ENCODE data around the gene COL26A1. TPM values are rescaled to one million over a fixed set of nuclear protein-coding genes. Genes with fewer than 3 reads are reported as not detected.

Gene COL26A1
- total RNA-seq, 4 donors from 2014 or later = not detected

DNA sequence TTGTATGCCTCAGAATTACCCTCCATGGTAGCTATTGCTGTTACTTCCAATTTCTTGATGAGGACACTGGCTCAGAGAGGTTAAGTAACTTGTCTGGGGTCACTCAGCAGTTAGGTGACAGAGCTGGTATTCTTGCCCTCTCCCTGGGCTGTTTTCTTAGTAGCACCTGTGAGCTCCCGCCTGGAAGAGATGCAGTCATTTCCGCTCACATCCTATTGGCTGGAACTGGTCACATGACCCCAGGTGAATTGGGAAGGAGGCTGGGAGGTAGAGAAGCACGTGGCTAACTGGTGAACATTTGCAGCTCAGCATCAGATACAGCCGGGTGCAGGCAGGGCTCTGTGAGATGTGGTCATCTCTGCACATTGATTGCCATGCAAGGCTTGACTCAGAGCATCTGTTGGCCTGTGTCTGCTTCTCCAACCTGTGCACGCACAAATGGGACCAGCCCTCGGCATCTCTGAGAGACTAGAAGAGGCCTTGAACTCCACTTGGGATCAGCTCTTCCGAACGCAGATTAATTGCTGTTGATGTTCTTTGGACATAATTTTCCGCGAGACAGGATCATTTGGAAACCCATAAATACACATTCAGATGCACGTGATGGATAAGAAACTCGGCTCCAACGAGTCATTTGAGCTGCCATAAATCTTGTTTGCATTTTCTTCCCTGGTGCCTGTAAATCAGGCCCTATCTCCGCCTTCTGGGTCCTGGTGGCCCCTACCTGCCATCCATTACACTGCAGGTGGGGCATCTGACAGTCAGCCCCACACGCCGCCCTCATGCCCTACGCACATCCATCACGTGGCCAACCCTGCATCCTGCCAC lies 223.6 kb downstream of the COL26A1 start:
- no peaks in the 10 kb centered on the region for H3K36me3 ChIP-seq
- no peak for TF ChIP-seq POLR2A (IDR thresholded peaks at IDR 0.05)
- TF ChIP-seq CTCF (IDR thresholded peaks at IDR 0.05) = peak in 2 of 5 experiments; percentile 47 to 55
- peak overlapping the region; percentile 58 to 83 (median 65) for H3K27ac ChIP-seq
- in situ Hi-C loops (cut with MboI; ENCODE audit: low pct_ligation_motif_present in 1 of 4, low pct_unique_long_range_greater_than_20kb in 1 of 4, low sequenced_read_pairs in 3 of 4) = no loop called here
- H3K9me3 ChIP-seq = peaks cover 0 to 5% of the 10 kb centered on the region in 2 donors
- H3K27me3 ChIP-seq = no peaks in the 10 kb centered on the region
- peaks cover 6 to 27% (median 17%) of the 10 kb centered on the region in 4 donors for H3K4me1 ChIP-seq
- DNase-seq = peak; percentile 64
- no peak overlapping the region for H3K4me3 ChIP-seq
- 44% methylated on average over 18 of the region's 18 CpGs; no CpG with 5 or more reads in 1 of the 2 donors for WGBS, 2 donors (ENCODE audit: low coverage in 1 of 2)
- intact Hi-C loops (cut with DNase I; ENCODE audit: low total_unique reads) = no loop called here

DNA sequence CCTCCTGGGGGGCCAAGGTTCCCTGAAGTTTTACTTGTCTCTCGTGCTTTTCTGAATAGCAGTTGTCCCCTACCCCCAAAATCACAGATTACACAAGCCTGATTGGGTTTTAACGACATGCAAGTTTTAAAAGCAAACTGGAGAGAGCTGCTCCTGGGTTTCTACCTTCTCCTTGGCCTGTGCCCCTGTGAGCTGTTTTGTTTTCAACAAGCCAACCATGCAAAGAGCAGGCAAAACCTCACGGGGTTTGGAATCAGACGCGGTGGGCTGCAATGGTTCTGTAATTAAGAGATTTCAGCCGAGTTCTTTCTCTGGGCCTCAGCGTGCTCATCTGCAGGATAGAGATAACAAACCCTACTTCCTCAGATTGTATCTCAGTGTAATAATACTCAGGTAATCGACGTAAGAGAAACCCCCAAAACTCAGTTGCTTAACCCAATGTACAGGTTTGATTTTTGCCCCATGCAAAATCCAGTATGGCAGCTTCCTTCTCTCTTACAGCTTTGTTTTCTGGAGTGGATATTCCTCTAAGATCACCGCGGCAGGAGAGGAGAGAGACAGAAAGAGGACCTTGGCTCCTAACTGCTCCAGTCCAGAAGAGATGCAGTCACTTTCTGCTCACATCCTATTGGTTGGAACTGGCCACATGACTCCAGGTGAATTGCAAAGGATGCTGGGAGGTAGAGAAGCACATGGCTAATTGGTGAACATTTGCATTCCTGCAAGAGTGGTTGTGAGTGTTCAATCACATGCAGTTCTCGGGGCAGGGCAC lies 224.4 kb downstream of the COL26A1 start:
- TF ChIP-seq CTCF (IDR thresholded peaks at IDR 0.05) = no peak
- no peak for TF ChIP-seq EP300 (IDR thresholded peaks at IDR 0.05; ENCODE audit: low read depth)
- TF ChIP-seq POLR2AphosphoS5 (IDR thresholded peaks at IDR 0.05) = no peak
- no peak for TF ChIP-seq POLR2A (IDR thresholded peaks at IDR 0.05)
- intact Hi-C loops (cut with DNase I; ENCODE audit: low total_unique reads) = no loop called here
- Histone ChIP-seq H3K27ac (peak overlapping the region in 3 of 4 donors; percentile 40 to 83 (median 64)), H3K4me3 (no peak overlapping the region), H3K4me1 (peaks cover 6 to 27% (median 17%) of the 10 kb centered on the region in 4 donors), H3K9me3 (peaks cover 0 to 5% of the 10 kb centered on the region in 2 donors), H3K36me3 (no peaks in the 10 kb centered on the region), H3K27me3 (no peaks in the 10 kb centered on the region)
- no peak for DNase-seq
- in situ Hi-C loops (cut with MboI; ENCODE audit: low pct_ligation_motif_present in 1 of 4, low pct_unique_long_range_greater_than_20kb in 1 of 4, low sequenced_read_pairs in 3 of 4) = no loop called here
- WGBS, 2 donors (ENCODE audit: low coverage in 1 of 2) = 57 to 66% methylated on average over 2 to 12 of the region's 12 CpGs

- in situ Hi-C loops (cut with MboI; ENCODE audit: low pct_ligation_motif_present in 1 of 4, low pct_unique_long_range_greater_than_20kb in 1 of 4, low sequenced_read_pairs in 3 of 4) = no loop called here
- TF ChIP-seq EP300 (IDR thresholded peaks at IDR 0.05; ENCODE audit: low read depth) (no peak), POLR2AphosphoS5 (IDR thresholded peaks at IDR 0.05) (no peak), POLR2A (IDR thresholded peaks at IDR 0.05) (no peak), CTCF (IDR thresholded peaks at IDR 0.05) (no peak)
- intact Hi-C loops (cut with DNase I; ENCODE audit: low total_unique reads) = no loop called here
- Histone ChIP-seq H3K4me3 (no peak overlapping the region), H3K36me3 (no peaks in the 10 kb centered on the region), H3K9me3 (no peaks in the 10 kb centered on the region), H3K27ac (no peak overlapping the region), H3K4me1 (peaks cover 6 to 27% (median 17%) of the 10 kb centered on the region in 4 donors), H3K27me3 (no peaks in the 10 kb centered on the region)
- no peak for DNase-seq
- 82 to 87% methylated on average over 6 to 9 of the region's 9 CpGs for WGBS, 2 donors (ENCODE audit: low coverage in 1 of 2)
These were observed 225.7 kb downstream of the COL26A1 start for GRCh38 chr7:101588131-101588935.

GRCh38 chr7:101589052-101589451 lies 226.4 kb downstream of the COL26A1 start:
- intact Hi-C loops (cut with DNase I; ENCODE audit: low total_unique reads) (no loop called here), in situ Hi-C loops (cut with MboI; ENCODE audit: low pct_ligation_motif_present in 1 of 4, low pct_unique_long_range_greater_than_20kb in 1 of 4, low sequenced_read_pairs in 3 of 4) (no loop called here)
- Histone ChIP-seq H3K4me3 (no peak overlapping the region), H3K36me3 (no peaks in the 10 kb centered on the region), H3K9me3 (no peaks in the 10 kb centered on the region), H3K27me3 (no peaks in the 10 kb centered on the region), H3K27ac (no peak overlapping the region), H3K4me1 (peaks cover 6 to 27% (median 17%) of the 10 kb centered on the region in 4 donors)
- no peak for TF ChIP-seq POLR2AphosphoS5 (IDR thresholded peaks at IDR 0.05)
- no peak for TF ChIP-seq CTCF (IDR thresholded peaks at IDR 0.05)
- TF ChIP-seq EP300 (IDR thresholded peaks at IDR 0.05; ENCODE audit: low read depth) = no peak
- no peak for TF ChIP-seq POLR2A (IDR thresholded peaks at IDR 0.05)
- no peak for DNase-seq
- WGBS, 2 donors (ENCODE audit: low coverage in 1 of 2) = 84% methylated on average over 5 of the region's 5 CpGs; no CpG with 5 or more reads in 1 of the 2 donors

All from transverse colon (tissue), 4 donors.